ENCODE data around the gene TTC32.

Gene TTC32

GRCh38 chr2:19916385-19916950, 14.7 kb upstream of the TTC32 start:
- Mint-ChIP-seq H3K4me3 (no peak overlapping the region), H3K27me3 (ENCODE audit: low read depth) (no peaks in the 10 kb centered on the region), H3K9me3 (peaks cover 21% of the 10 kb centered on the region), H3K4me1 (no peaks in the 10 kb centered on the region), H3K27ac (no peak overlapping the region), H3K36me3 (ENCODE audit: low read depth) (peaks cover 49% of the 10 kb centered on the region)
- TF ChIP-seq CTCF (IDR thresholded peaks at IDR 0.05; ENCODE audit: unreplicated experiment in 3 of 3), result no peak

- peaks cover 38% of the 10 kb centered on the region for H3K36me3 Mint-ChIP-seq (ENCODE audit: low read depth)
- H3K4me1 Mint-ChIP-seq, result no peaks in the 10 kb centered on the region
- H3K27ac Mint-ChIP-seq, result no peak overlapping the region
- H3K4me3 Mint-ChIP-seq, result no peak overlapping the region
- no peaks in the 10 kb centered on the region for H3K27me3 Mint-ChIP-seq (ENCODE audit: low read depth)
- peaks cover 8% of the 10 kb centered on the region for H3K9me3 Mint-ChIP-seq
- TF ChIP-seq CTCF (IDR thresholded peaks at IDR 0.05; ENCODE audit: unreplicated experiment in 3 of 3), result no peak
These were observed 12.6 kb upstream of the TTC32 start for GRCh38 chr2:19914266-19914975.

- H3K27me3 Mint-ChIP-seq (ENCODE audit: low read depth), result no peaks in the 10 kb centered on the region
- H3K4me3 Mint-ChIP-seq, result no peak overlapping the region
- no peak for TF ChIP-seq CTCF (IDR thresholded peaks at IDR 0.05; ENCODE audit: unreplicated experiment in 3 of 3)
- no peaks in the 10 kb centered on the region for H3K9me3 Mint-ChIP-seq
- no peak overlapping the region for H3K27ac Mint-ChIP-seq
- H3K4me1 Mint-ChIP-seq, result no peaks in the 10 kb centered on the region
- H3K36me3 Mint-ChIP-seq (ENCODE audit: low read depth), result peaks cover 18% of the 10 kb centered on the region
These were observed 10.2 kb upstream of the TTC32 start for GRCh38 chr2:19911808-19912509.

DNA sequence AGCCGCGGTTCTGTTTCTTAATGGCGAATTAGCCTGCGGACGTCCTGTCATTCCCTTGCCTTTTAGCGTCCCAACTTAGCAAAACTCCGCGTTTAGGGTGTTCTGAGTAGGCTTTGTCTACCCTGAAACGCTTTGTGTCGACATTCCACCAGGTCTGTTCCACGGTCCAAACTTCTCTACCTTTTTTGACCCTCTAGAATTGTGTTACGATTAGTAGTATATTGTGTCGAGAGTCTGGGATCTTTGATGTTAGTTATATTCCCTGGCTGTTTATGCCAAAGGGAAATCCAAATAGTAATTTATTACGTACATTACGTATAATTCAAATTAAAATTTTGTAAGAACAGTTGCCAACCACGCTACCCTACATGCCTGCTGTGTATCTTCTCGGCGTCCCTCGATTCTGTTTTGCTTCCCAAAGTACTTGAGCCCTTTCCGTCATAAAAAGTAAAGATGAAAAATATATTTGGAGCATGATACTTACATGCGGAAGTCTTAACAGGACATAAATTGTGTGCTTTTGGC, 495 bp upstream of the TTC32 start:
- peak overlapping the region; percentile 100 for H3K27ac Mint-ChIP-seq
- peaks cover 32% of the 10 kb centered on the region for H3K4me1 Mint-ChIP-seq
- H3K36me3 Mint-ChIP-seq (ENCODE audit: low read depth), result peaks cover 4% of the 10 kb centered on the region
- H3K9me3 Mint-ChIP-seq, result no peaks in the 10 kb centered on the region
- H3K27me3 Mint-ChIP-seq (ENCODE audit: low read depth), result no peaks in the 10 kb centered on the region
- no peak for TF ChIP-seq CTCF (IDR thresholded peaks at IDR 0.05; ENCODE audit: unreplicated experiment in 3 of 3)
- H3K4me3 Mint-ChIP-seq, result peak overlapping the region; percentile 83 to 97 (median 94)

- Mint-ChIP-seq H3K4me1 (peaks cover 37% of the 10 kb centered on the region), H3K27ac (peak overlapping the region; percentile 100), H3K27me3 (ENCODE audit: low read depth) (no peaks in the 10 kb centered on the region), H3K9me3 (no peaks in the 10 kb centered on the region), H3K36me3 (ENCODE audit: low read depth) (peaks cover 4% of the 10 kb centered on the region), H3K4me3 (peak overlapping the region; percentile 83 to 97 (median 94))
- TF ChIP-seq CTCF (IDR thresholded peaks at IDR 0.05; ENCODE audit: unreplicated experiment in 3 of 3), result no peak
These were observed 797 bp downstream of the TTC32 start for GRCh38 chr2:19900931-19901441.

All from nephron (organoid).